Hepatocyte (in vitro differentiated cells): ENCODE results near the gene GNAO1. TPM values are rescaled to one million over a fixed set of nuclear protein-coding genes. Genes with fewer than 3 reads are reported as not detected.

Experiments used
- DNase-seq: peaks from one replicate; pipeline ENCODE4 v3.0.0-alpha.2; 2016; ENCODE audit warnings: low spot score
- H2AFZ ChIP-seq: fragments of 200-600 bp; sonication (generic); 2 replicates; pipeline ENCODE4 v1.6.0; 2016; ENCODE audit warnings: antibody characterized with exemption, mild to moderate bottlenecking
- H3K27ac ChIP-seq: fragments of 200-600 bp; sonication (generic); 2 replicates; pipeline ENCODE4 v1.5.1; 2016; ENCODE audit warnings: mild to moderate bottlenecking
- H3K27me3 ChIP-seq: fragments of 200-600 bp; sonication (generic); 2 replicates; pipeline ENCODE4 v1.6.1; 2016
- H3K36me3 ChIP-seq: fragments of 200-600 bp; sonication (generic); replicated peaks from 2 replicates; pipeline ENCODE4 v1.5.1; 2016; ENCODE audit warnings: low read depth; ENCODE audit not compliant: insufficient read depth
- H3K4me1 ChIP-seq: fragments of 200-600 bp; sonication (generic); 2 replicates; pipeline ENCODE4 v1.5.1; 2016; ENCODE audit warnings: mild to moderate bottlenecking, moderate library complexity; ENCODE audit not compliant: insufficient read depth
- H3K4me2 ChIP-seq: fragments of 200-600 bp; sonication (generic); 2 replicates; pipeline ENCODE4 v1.6.0; 2016
- H3K4me3 ChIP-seq: fragments of 200-600 bp; sonication (generic); 2 replicates; pipeline ENCODE4 v1.5.1; 2016; ENCODE audit warnings: mild to moderate bottlenecking
- H3K79me2 ChIP-seq: fragments of 200-600 bp; sonication (generic); 2 replicates; pipeline ENCODE4 v1.6.0; 2017; ENCODE audit warnings: mild to moderate bottlenecking
- H3K9me2 ChIP-seq: fragments of 200-600 bp; sonication (generic); replicated peaks from 2 replicates; pipeline ENCODE4 v1.6.0; 2017; ENCODE audit warnings: mild to moderate bottlenecking; ENCODE audit not compliant: insufficient read depth
- H3K9me3 ChIP-seq: fragments of 200-600 bp; sonication (generic); 2 replicates; pipeline ENCODE4 v1.5.1; 2016; ENCODE audit warnings: low read depth, mild to moderate bottlenecking
- H4K20me1 ChIP-seq: fragments of 200-600 bp; sonication (generic); 2 replicates; pipeline ENCODE4 v1.6.0; 2016; ENCODE audit warnings: mild to moderate bottlenecking; ENCODE audit not compliant: insufficient read depth, poor library complexity, severe bottlenecking
- EZH2 ChIP-seq: fragments of 200-600 bp; sonication (generic); IDR thresholded peaks from 2 replicates; pipeline ENCODE4 v1.6.1; 2016; ENCODE audit warnings: antibody characterized with exemption, mild to moderate bottlenecking, borderline replicate concordance
- EZH2phosphoT487 ChIP-seq: fragments of 200-600 bp; sonication (generic); IDR thresholded peaks from one replicate; pipeline ENCODE4 v1.6.1; 2018; ENCODE audit warnings: antibody characterized with exemption, mild to moderate bottlenecking, low read depth, moderate library complexity; ENCODE audit not compliant: unreplicated experiment, severe bottlenecking
- WGBS: methylation state at CpG from one replicate; pipeline ENCODE4 v1.1.6; 2016; ENCODE audit warnings: low lambda C conversion rate; ENCODE audit errors: missing lambda C conversion rate; 5-methylcytosine and 5-hydroxymethylcytosine counted together
- polyA plus RNA-seq: library from polyadenylated mRNA; unstranded; fragments of >200 nt; fragmentation: Nextera tagmentation; extraction: Ambion mirVana; gene quantifications from 2 replicates; pipeline ENCODE4 v1.2.1, GENCODE V29; 2016
- total RNA-seq: library from RNA; depleted of rRNA; stranded (reverse); fragments of >200 nt; gene quantifications from 2 replicates; pipeline ENCODE4 v1.2.3, GENCODE V29; 2014
- TF ChIP-seq, protein P1 (sequence below): fragments of 200-600 bp; sonication (generic); IDR thresholded peaks from 2 replicates; pipeline ENCODE4 v1.5.1; 2016; ENCODE audit warnings: antibody characterized with exemption, mild to moderate bottlenecking; ENCODE audit not compliant: poor library complexity

Gene GNAO1
- total and polyA plus RNA-seq, 2 experiments from 2014 or later = 0.77 to 2.2 TPM

DNA sequence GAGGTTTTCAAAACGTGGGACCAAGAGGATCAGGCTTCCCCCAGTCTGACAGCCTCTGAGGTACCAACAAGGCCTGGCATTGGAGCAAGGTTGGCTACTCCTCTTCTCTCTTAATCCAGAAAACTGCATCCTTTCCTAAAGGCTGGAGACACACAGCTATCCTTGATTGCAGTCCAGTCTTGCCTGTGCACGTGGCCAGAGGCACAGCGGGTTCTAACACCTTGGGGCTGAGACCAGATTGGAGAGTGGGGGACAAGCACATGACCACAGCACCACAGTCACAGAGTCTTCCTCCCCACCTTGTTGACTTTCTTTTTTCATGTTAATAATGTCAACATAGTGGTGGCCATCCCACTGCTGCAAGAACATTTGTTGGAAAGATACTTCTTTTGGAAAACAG is 46.9 kb downstream of the GNAO1 start:
- 61% methylated on average over 3 of the region's 3 CpGs for WGBS
- no peak overlapping the region for H3K4me2 ChIP-seq
- TF ChIP-seq EZH2phosphoT487 (no peak), EZH2 (no peak)
- TF ChIP-seq, protein P1, sequence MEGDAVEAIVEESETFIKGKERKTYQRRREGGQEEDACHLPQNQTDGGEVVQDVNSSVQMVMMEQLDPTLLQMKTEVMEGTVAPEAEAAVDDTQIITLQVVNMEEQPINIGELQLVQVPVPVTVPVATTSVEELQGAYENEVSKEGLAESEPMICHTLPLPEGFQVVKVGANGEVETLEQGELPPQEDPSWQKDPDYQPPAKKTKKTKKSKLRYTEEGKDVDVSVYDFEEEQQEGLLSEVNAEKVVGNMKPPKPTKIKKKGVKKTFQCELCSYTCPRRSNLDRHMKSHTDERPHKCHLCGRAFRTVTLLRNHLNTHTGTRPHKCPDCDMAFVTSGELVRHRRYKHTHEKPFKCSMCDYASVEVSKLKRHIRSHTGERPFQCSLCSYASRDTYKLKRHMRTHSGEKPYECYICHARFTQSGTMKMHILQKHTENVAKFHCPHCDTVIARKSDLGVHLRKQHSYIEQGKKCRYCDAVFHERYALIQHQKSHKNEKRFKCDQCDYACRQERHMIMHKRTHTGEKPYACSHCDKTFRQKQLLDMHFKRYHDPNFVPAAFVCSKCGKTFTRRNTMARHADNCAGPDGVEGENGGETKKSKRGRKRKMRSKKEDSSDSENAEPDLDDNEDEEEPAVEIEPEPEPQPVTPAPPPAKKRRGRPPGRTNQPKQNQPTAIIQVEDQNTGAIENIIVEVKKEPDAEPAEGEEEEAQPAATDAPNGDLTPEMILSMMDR = no peak

GRCh38 chr16:56241596-56241995 is 50.3 kb downstream of the GNAO1 start:
- Histone ChIP-seq H3K9me3 (no peaks in the 10 kb centered on the region), H3K27ac (no peak overlapping the region), H3K4me3 (no peak overlapping the region), H3K4me1 (no peaks in the 10 kb centered on the region), H3K27me3 (no peaks in the 10 kb centered on the region), H3K36me3 (no peaks in the 10 kb centered on the region), H2AFZ (no peak overlapping the region), H3K79me2 (no peaks in the 10 kb centered on the region), H4K20me1 (no peaks in the 10 kb centered on the region), H3K9me2 (no peaks in the 10 kb centered on the region), H3K4me2 (no peak overlapping the region)
- DNase-seq = no peak
- TF ChIP-seq, protein P1 = no peak
- TF ChIP-seq EZH2phosphoT487 (no peak), EZH2 (no peak)
- WGBS = 39% methylated on average over 2 of the region's 2 CpGs

More for the DNA sequence above, 46.9 kb downstream of the GNAO1 start:
- Histone ChIP-seq H4K20me1 (no peaks in the 10 kb centered on the region), H3K36me3 (no peaks in the 10 kb centered on the region), H3K9me3 (no peaks in the 10 kb centered on the region), H3K79me2 (no peaks in the 10 kb centered on the region), H3K4me1 (no peaks in the 10 kb centered on the region), H3K27me3 (no peaks in the 10 kb centered on the region), H2AFZ (no peak overlapping the region), H3K9me2 (no peaks in the 10 kb centered on the region), H3K4me3 (no peak overlapping the region), H3K27ac (no peak overlapping the region)
- DNase-seq = no peak

GRCh38 chr16:56242740-56243139 is 51.5 kb downstream of the GNAO1 start:
- Histone ChIP-seq H3K36me3 (no peaks in the 10 kb centered on the region), H3K4me1 (no peaks in the 10 kb centered on the region), H3K79me2 (no peaks in the 10 kb centered on the region), H4K20me1 (no peaks in the 10 kb centered on the region), H3K4me2 (no peak overlapping the region), H3K9me2 (no peaks in the 10 kb centered on the region), H3K4me3 (no peak overlapping the region), H2AFZ (no peak overlapping the region), H3K9me3 (no peaks in the 10 kb centered on the region), H3K27me3 (no peaks in the 10 kb centered on the region), H3K27ac (no peak overlapping the region)
- TF ChIP-seq EZH2phosphoT487 (no peak), EZH2 (no peak)
- TF ChIP-seq, protein P1 = no peak
- DNase-seq = no peak
- 98% methylated on average over 4 of the region's 4 CpGs for WGBS

- Histone ChIP-seq H3K27ac (no peak overlapping the region), H2AFZ (no peak overlapping the region), H3K4me3 (no peak overlapping the region), H3K27me3 (no peaks in the 10 kb centered on the region), H3K4me2 (no peak overlapping the region), H3K9me3 (no peaks in the 10 kb centered on the region), H3K36me3 (no peaks in the 10 kb centered on the region), H4K20me1 (no peaks in the 10 kb centered on the region), H3K79me2 (no peaks in the 10 kb centered on the region), H3K4me1 (no peaks in the 10 kb centered on the region), H3K9me2 (no peaks in the 10 kb centered on the region)
- no peak for DNase-seq
- TF ChIP-seq, protein P1 = no peak
- no peak for TF ChIP-seq EZH2phosphoT487
- no peak for TF ChIP-seq EZH2
- 88% methylated on average over 4 of the region's 4 CpGs for WGBS
Measured at GRCh38 chr16:56244612-56245011, 53.3 kb downstream of the GNAO1 start.
